ENCODE measurements around the gene PBXIP1.

DNA sequence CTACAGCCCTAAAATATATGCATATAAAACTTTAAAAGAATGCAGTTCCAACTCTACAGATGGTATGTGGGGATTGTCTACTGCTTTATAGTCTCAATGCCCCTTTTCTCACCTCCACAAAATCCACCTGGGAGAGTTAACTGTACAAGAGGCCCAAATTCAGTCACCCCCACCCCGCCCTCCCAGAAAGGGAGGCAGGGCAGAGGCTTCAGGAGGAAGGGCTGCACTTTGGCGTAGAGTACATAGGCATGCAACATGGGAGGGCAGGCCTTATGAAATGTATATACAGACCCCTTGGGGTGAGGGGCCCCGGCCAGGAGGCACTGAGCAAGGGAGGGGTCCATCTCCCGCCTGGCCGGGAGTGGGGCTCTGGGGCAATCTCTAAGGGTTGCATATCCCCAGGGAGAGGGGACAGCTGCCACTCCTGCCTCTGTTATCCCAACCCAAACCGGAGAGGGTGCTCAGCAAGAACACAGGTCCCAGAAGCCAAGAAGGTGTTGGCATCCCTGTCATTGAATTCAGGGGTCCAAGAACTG is 7.0 kb upstream of the PBXIP1 start:
- TF ChIP-seq POLR2AphosphoS5 (IDR thresholded peaks at IDR 0.05; ENCODE audit: low read depth, low read length) (no peak), POLR2A (IDR thresholded peaks at IDR 0.05; ENCODE audit: low read depth, low read length) (no peak), TAF1 (IDR thresholded peaks at IDR 0.05; ENCODE audit: borderline replicate concordance, low read depth, low read length) (no peak)
